CD14-positive monocyte (primary cell): ENCODE results near the gene TMEM243. TPM values are rescaled to one million over a fixed set of nuclear protein-coding genes. Genes with fewer than 3 reads are reported as not detected.
"Not testable (repeated sequence)": the region's sequence is repeated elsewhere in the genome, so short reads cannot be mapped to it uniquely, and the experiment has no call there.

Experiments used
- DNase-seq, 3 donors: peaks; one replicate each; pipeline ENCODE4 v3.0.0-alpha.2; 2011 to 2022
- H2AFZ ChIP-seq: 2 replicates; pipeline ENCODE4 v1.6.0; 2012; ENCODE audit warnings: mild to moderate bottlenecking, low read depth, low read length, inconsistent platforms; ENCODE audit not compliant: insufficient read depth, poor library complexity, severe bottlenecking
- H3K27ac ChIP-seq, 2 donors: 1 replicate in 1 of 2; 2 replicates in 1 of 2; pipeline ENCODE4 v1.5.1; 2012 to 2013; ENCODE audit warnings: low read length in 2 of 2, control low read depth in 1 of 2, inconsistent platforms in 1 of 2, low read depth in 1 of 2, mild to moderate bottlenecking in 1 of 2
- H3K27me3 ChIP-seq, 2 donors: one replicate each; pipeline versions ENCODE4 v1.6.0 to v1.6.1; 2011 to 2013; ENCODE audit warnings: low read length in 2 of 2; ENCODE audit not compliant: control insufficient read depth in 2 of 2, insufficient read depth in 2 of 2
- H3K36me3 ChIP-seq, 2 donors: replicated peaks in 1 of 2; 1 replicate in 1 of 2; 2 replicates in 1 of 2; pipeline versions ENCODE4 v1.5.1 to v1.6.1; 2012 to 2013; ENCODE audit warnings: low read length in 2 of 2, control low read depth in 1 of 2, inconsistent platforms in 1 of 2, mild to moderate bottlenecking in 1 of 2; ENCODE audit not compliant: insufficient read depth in 2 of 2, control insufficient read depth in 1 of 2
- H3K4me1 ChIP-seq, 2 donors: 1 replicate in 1 of 2; 2 replicates in 1 of 2; pipeline versions ENCODE4 v1.5.1 to v1.6.1; 2012 to 2013; ENCODE audit warnings: low read length in 2 of 2, control low read depth in 1 of 2, inconsistent platforms in 1 of 2, mild to moderate bottlenecking in 1 of 2, moderate library complexity in 1 of 2; ENCODE audit not compliant: insufficient read depth in 2 of 2, control insufficient read depth in 1 of 2
- H3K4me2 ChIP-seq: replicated peaks from 2 replicates; pipeline ENCODE3; 2012; ENCODE audit warnings: low read length, moderate library complexity, mild to moderate bottlenecking; ENCODE audit not compliant: poor library complexity, severe bottlenecking; ENCODE audit errors: extremely low read depth
- H3K4me3 ChIP-seq, 3 experiments: fragments of 200-600 bp in 1 of 3; sonication (generic) in 1 of 3; replicated peaks in 1 of 3; 1 replicate in 2 of 3; 2 replicates in 1 of 3; pipeline ENCODE4 v1.5.1; 2011 to 2013; ENCODE audit warnings: low read length in 3 of 3, mild to moderate bottlenecking in 3 of 3, control low read depth in 2 of 3, low read depth in 2 of 3, inconsistent platforms in 1 of 3, moderate library complexity in 1 of 3
- H3K79me2 ChIP-seq: 2 replicates; pipeline ENCODE4 v1.6.0; 2012; ENCODE audit warnings: mild to moderate bottlenecking, control low read depth, inconsistent platforms, low read length, moderate library complexity; ENCODE audit not compliant: insufficient read depth
- H3K9ac ChIP-seq: 2 replicates; pipeline ENCODE4 v1.6.0; 2017; ENCODE audit warnings: low read length, mild to moderate bottlenecking; ENCODE audit not compliant: insufficient read depth, poor library complexity, severe bottlenecking
- H3K9me3 ChIP-seq, 2 donors: replicated peaks in 1 of 2; 1 replicate in 1 of 2; 2 replicates in 1 of 2; pipeline versions ENCODE4 v1.5.1 to v1.6.1; 2012 to 2013; ENCODE audit warnings: low read length in 2 of 2, control low read depth in 1 of 2; ENCODE audit not compliant: control insufficient read depth in 1 of 2, insufficient read depth in 1 of 2
- H4K20me1 ChIP-seq: 2 replicates; pipeline ENCODE4 v1.6.0; 2012; ENCODE audit warnings: mild to moderate bottlenecking, low read length, control low read depth, moderate library complexity; ENCODE audit not compliant: insufficient read depth
- H3K27ac Mint-ChIP-seq, 7 donors: one replicate each; pipeline ENCODE4 v1.8.0; 2020; ENCODE audit warnings: mild to moderate bottlenecking in 7 of 7, mixed read lengths in 7 of 7, moderate library complexity in 6 of 7, inconsistent platforms in 2 of 7
- H3K27me3 Mint-ChIP-seq, 3 donors: one replicate each; pipeline ENCODE4 v1.8.0; 2021 to 2022; ENCODE audit warnings: low read depth in 3 of 3, mild to moderate bottlenecking in 3 of 3, mixed read lengths in 3 of 3, moderate library complexity in 3 of 3, inconsistent platforms in 1 of 3
- H3K36me3 Mint-ChIP-seq, 2 donors: one replicate each; pipeline ENCODE4 v1.8.0; 2020; ENCODE audit warnings: mixed read lengths in 2 of 2, inconsistent platforms in 1 of 2, mild to moderate bottlenecking in 1 of 2
- H3K4me1 Mint-ChIP-seq: one replicate; pipeline ENCODE4 v1.8.0; 2020; ENCODE audit warnings: mild to moderate bottlenecking, mixed read lengths
- H3K4me3 Mint-ChIP-seq, 2 donors: one replicate each; pipeline ENCODE4 v1.8.0; 2020; ENCODE audit warnings: mild to moderate bottlenecking in 2 of 2, mixed read lengths in 2 of 2, moderate library complexity in 1 of 2
- H3K9me3 Mint-ChIP-seq, 7 donors: one replicate each; pipeline ENCODE4 v1.8.0; 2020 to 2022; ENCODE audit warnings: mixed read lengths in 7 of 7, mild to moderate bottlenecking in 6 of 7, moderate library complexity in 6 of 7, inconsistent platforms in 2 of 7
- WGBS: methylation state at CpG from one replicate; pipeline ENCODE4 v1.1.5; 2013; ENCODE audit warnings: missing lambda C conversion rate; ENCODE audit not compliant: insufficient coverage; 5-methylcytosine and 5-hydroxymethylcytosine counted together
- intact Hi-C, 2 donors: fragments of 100-400 bp; cut with micrococcal nuclease; formaldehyde crosslinking; loops; one replicate each; pipeline versions ENCODE4 v1.15.0 to v1.15.1; 2023
- polyA plus RNA-seq, 3 donors: library from polyadenylated mRNA; depleted of rRNA in 1 of 3; unstranded in 2 of 3; stranded (reverse) in 1 of 3; fragments of 300-500 nt in 2 of 3; fragments of >200 nt in 1 of 3; fragmentation: Illumina TruSeq in 2 of 3; gene quantifications; 1 replicate in 2 of 3; 2 replicates in 1 of 3; pipeline ENCODE4 v1.2.3, GENCODE V29; 2012 to 2021
- TF ChIP-seq, protein P1 (sequence below): fragments of 200-600 bp; IDR thresholded peaks from one replicate; pipeline ENCODE4 v1.8.0; 2022; ENCODE audit warnings: antibody characterized with exemption, mild to moderate bottlenecking

Gene TMEM243
- polyA plus RNA-seq, 3 donors = 24.9 to 43.8 (median 30.8) TPM

DNA sequence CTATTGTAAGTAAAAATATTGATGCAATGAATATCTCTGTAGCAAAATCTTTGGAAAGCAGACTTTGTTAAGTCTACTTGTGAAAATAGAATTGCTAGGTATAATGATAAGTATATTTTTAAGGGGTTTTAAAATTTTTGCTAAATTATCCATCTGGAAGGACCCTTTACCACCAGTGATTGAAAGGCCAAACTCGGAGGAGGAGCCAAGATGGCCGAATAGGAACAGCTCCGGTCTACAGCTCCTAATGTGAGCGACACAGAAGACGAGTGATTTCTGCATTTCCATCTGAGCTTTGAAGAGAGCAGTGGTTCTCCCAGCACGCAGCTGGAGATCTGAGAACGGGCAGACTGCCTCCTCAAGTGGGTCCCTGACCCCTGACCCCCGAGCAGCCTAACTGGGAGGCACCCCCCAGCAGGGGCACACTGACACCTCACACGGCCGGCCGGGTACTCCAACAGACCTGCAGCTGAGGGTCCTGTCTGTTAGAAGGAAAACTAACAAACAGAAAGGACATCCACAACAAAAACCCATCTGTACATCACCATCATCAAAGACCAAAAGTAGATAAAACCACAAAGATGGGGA is 19.0 kb upstream of the TMEM243 start:
- not testable (repeated sequence) for H3K4me3 Mint-ChIP-seq, H3K27me3 Mint-ChIP-seq, H3K4me1 Mint-ChIP-seq, H3K27ac ChIP-seq, H3K79me2 ChIP-seq, DNase-seq, H3K36me3 ChIP-seq, H3K4me3 ChIP-seq, H3K9ac ChIP-seq, H3K4me2 ChIP-seq, H3K27me3 ChIP-seq, H3K9me3 Mint-ChIP-seq, H2AFZ ChIP-seq, H3K9me3 ChIP-seq, H3K4me1 ChIP-seq, H3K27ac Mint-ChIP-seq, H4K20me1 ChIP-seq, H3K36me3 Mint-ChIP-seq
- WGBS = 93% methylated on average over 3 of the region's 11 CpGs
- intact Hi-C loops = loop anchor here (5.0 to 10.0 kb wide), 2 partner anchors 304 to 311 kb away; no protein-coding TSS in a partner anchor

DNA sequence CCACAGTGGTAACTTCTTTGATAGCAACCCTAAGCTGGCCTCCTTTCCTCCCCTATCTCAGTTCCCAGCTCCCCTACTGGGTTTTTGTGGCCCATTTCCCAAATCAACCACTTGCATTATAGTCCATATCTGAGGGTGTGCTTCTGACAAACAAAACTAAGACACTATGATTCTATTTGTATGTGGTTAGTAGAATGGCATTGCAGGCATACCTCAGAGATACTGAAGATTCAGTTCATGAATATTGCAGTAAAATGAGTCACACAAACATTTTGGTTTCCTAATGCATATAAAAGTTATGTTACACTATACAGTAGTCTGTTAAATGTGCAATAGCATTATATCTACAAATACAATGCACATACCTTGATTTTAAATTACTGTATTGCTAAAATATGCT is 15.4 kb upstream of the TMEM243 start:
- Mint-ChIP-seq H3K4me3 (no peak overlapping the region), H3K27ac (no peak overlapping the region), H3K4me1 (no peaks in the 10 kb centered on the region), H3K9me3 (peaks cover 0 to 8% (median 0%) of the 10 kb centered on the region in 7 donors), H3K27me3 (peaks cover 2 to 6% (median 3%) of the 10 kb centered on the region in 3 donors), H3K36me3 (no peaks in the 10 kb centered on the region)
- no peaks in the 10 kb centered on the region for H3K27me3 ChIP-seq
- H3K9me3 ChIP-seq = peaks cover 0 to 12% of the 10 kb centered on the region in 2 donors
- TF ChIP-seq, protein P1, sequence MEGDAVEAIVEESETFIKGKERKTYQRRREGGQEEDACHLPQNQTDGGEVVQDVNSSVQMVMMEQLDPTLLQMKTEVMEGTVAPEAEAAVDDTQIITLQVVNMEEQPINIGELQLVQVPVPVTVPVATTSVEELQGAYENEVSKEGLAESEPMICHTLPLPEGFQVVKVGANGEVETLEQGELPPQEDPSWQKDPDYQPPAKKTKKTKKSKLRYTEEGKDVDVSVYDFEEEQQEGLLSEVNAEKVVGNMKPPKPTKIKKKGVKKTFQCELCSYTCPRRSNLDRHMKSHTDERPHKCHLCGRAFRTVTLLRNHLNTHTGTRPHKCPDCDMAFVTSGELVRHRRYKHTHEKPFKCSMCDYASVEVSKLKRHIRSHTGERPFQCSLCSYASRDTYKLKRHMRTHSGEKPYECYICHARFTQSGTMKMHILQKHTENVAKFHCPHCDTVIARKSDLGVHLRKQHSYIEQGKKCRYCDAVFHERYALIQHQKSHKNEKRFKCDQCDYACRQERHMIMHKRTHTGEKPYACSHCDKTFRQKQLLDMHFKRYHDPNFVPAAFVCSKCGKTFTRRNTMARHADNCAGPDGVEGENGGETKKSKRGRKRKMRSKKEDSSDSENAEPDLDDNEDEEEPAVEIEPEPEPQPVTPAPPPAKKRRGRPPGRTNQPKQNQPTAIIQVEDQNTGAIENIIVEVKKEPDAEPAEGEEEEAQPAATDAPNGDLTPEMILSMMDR = no peak
- no peaks in the 10 kb centered on the region for H3K36me3 ChIP-seq
- DNase-seq = no peak
- no peak overlapping the region for H3K4me2 ChIP-seq
- H3K9ac ChIP-seq = no peak overlapping the region
- H4K20me1 ChIP-seq = no peaks in the 10 kb centered on the region
- H2AFZ ChIP-seq = no peak overlapping the region
- no peaks in the 10 kb centered on the region for H3K4me1 ChIP-seq
- no peak overlapping the region for H3K4me3 ChIP-seq
- H3K27ac ChIP-seq = no peak overlapping the region
- intact Hi-C loops = loop anchor here (5.0 to 10.0 kb wide), 2 partner anchors 300 to 308 kb away; no protein-coding TSS in a partner anchor
- no peaks in the 10 kb centered on the region for H3K79me2 ChIP-seq
